OCI-LY3 (cell line): ENCODE data around the gene LRRC56.

Experiments
- H2AFZ ChIP-seq: fragments of 200-600, 300-600 bp; shearing (Covaris generic); 2 replicates; pipeline ENCODE4 v1.6.0; 2014; ENCODE audit warnings: antibody characterized with exemption, low read depth, low read length
- H3K27ac ChIP-seq: fragments of 200-600, 300-600 bp; sonication (generic); 2 replicates; pipeline ENCODE4 v1.5.1; 2014; ENCODE audit warnings: mild to moderate bottlenecking, low read length, moderate library complexity, mixed read lengths
- H3K27me3 ChIP-seq: fragments of 200-600, 300-600 bp; sonication (generic); 2 replicates; pipeline ENCODE4 v1.6.1; 2014; ENCODE audit warnings: low read depth, low read length, mixed read lengths
- H3K36me3 ChIP-seq: fragments of 200-600, 300-600 bp; sonication (generic); replicated peaks from 2 replicates; pipeline ENCODE3; 2014; ENCODE audit warnings: low read depth, low read length, mixed read lengths
- H3K4me1 ChIP-seq: fragments of 300-600, 200-600 bp; sonication (generic); 2 replicates; pipeline ENCODE4 v1.6.1; 2014; ENCODE audit warnings: low read length, mixed read lengths
- H3K4me2 ChIP-seq: fragments of 200-600, 300-600 bp; sonication (generic); 2 replicates; pipeline ENCODE4 v1.6.1; 2014; ENCODE audit warnings: low read length, mixed read lengths
- H3K4me3 ChIP-seq: fragments of 300-600, 200-600 bp; sonication (generic); 2 replicates; pipeline ENCODE4 v1.5.1; 2014; ENCODE audit warnings: antibody characterized with exemption, mild to moderate bottlenecking, low read length, moderate library complexity
- H3K79me2 ChIP-seq: fragments of 300-600, 200-600 bp; shearing (Covaris generic); 2 replicates; pipeline ENCODE4 v1.6.1; 2014; ENCODE audit warnings: mild to moderate bottlenecking, low read length, mixed read lengths
- H3K9ac ChIP-seq: fragments of 300-600, 200-600 bp; shearing (Covaris generic); 2 replicates; pipeline ENCODE4 v1.6.0; 2014; ENCODE audit warnings: mild to moderate bottlenecking, low read length, moderate library complexity
- H3K9me3 ChIP-seq: fragments of 200-600, 300-600 bp; shearing (Covaris generic); 2 replicates; pipeline ENCODE4 v1.6.1; 2014; ENCODE audit warnings: low read length, mixed read lengths; ENCODE audit not compliant: insufficient read depth
- H4K20me1 ChIP-seq: fragments of 200-600, 300-600 bp; sonication (generic); 2 replicates; pipeline ENCODE4 v1.6.1; 2016; ENCODE audit warnings: low read length, mixed read lengths; ENCODE audit not compliant: insufficient read depth
- CTCF ChIP-seq: fragments of 200-600, 300-600 bp; sonication (generic); IDR thresholded peaks from 2 replicates; pipeline ENCODE4 v1.5.1; 2014; ENCODE audit warnings: antibody characterized with exemption, low read length, low read depth
- EZH2phosphoT487 ChIP-seq: fragments of 200-600 bp; shearing (Covaris generic); IDR thresholded peaks from 2 replicates; pipeline ENCODE4 v1.6.1; 2018; ENCODE audit warnings: antibody characterized with exemption, mixed run types, low read depth

Gene LRRC56

GRCh38 chr11:578276-579035 lies 41.1 kb downstream of the LRRC56 start:
- TF ChIP-seq CTCF (no peak), EZH2phosphoT487 (no peak)
- H3K79me2 ChIP-seq = peaks cover 64% of the 10 kb centered on the region
- H4K20me1 ChIP-seq = peaks cover 52% of the 10 kb centered on the region
- no peaks in the 10 kb centered on the region for H3K27me3 ChIP-seq
- peak overlapping the region; percentile 95 for H3K4me3 ChIP-seq
- H3K27ac ChIP-seq = no peak overlapping the region
- no peak overlapping the region for H2AFZ ChIP-seq
- H3K36me3 ChIP-seq = peaks cover 25% of the 10 kb centered on the region
- H3K9ac ChIP-seq = peak overlapping the region; percentile 76; the same call in 1 of the 2 replicates
- peaks cover 24% of the 10 kb centered on the region for H3K4me1 ChIP-seq
- H3K4me2 ChIP-seq = peak overlapping the region; percentile 99
- no peaks in the 10 kb centered on the region for H3K9me3 ChIP-seq

- Histone ChIP-seq H3K4me3 (no peak overlapping the region), H3K9me3 (no peaks in the 10 kb centered on the region), H3K4me2 (no peak overlapping the region), H3K36me3 (peaks cover 35% of the 10 kb centered on the region), H3K27ac (no peak overlapping the region), H3K79me2 (peaks cover 73% of the 10 kb centered on the region), H4K20me1 (peaks cover 61% of the 10 kb centered on the region), H3K9ac (no peak overlapping the region), H3K27me3 (no peaks in the 10 kb centered on the region), H2AFZ (no peak overlapping the region), H3K4me1 (peaks cover 24% of the 10 kb centered on the region)
- TF ChIP-seq EZH2phosphoT487 = no peak
- no peak for TF ChIP-seq CTCF
These were observed 42.7 kb downstream of the LRRC56 start for GRCh38 chr11:579830-580601.

GRCh38 chr11:581342-581741 lies 44.0 kb downstream of the LRRC56 start:
- TF ChIP-seq CTCF (no peak), EZH2phosphoT487 (no peak)
- no peaks in the 10 kb centered on the region for H3K9me3 ChIP-seq
- H3K79me2 ChIP-seq = peaks cover 75% of the 10 kb centered on the region
- H3K27me3 ChIP-seq = no peaks in the 10 kb centered on the region
- H3K36me3 ChIP-seq = peaks cover 37% of the 10 kb centered on the region
- peaks cover 61% of the 10 kb centered on the region for H4K20me1 ChIP-seq
- no peak overlapping the region for H3K4me3 ChIP-seq
- peaks cover 21% of the 10 kb centered on the region for H3K4me1 ChIP-seq
- no peak overlapping the region for H2AFZ ChIP-seq
- H3K9ac ChIP-seq = no peak overlapping the region
- no peak overlapping the region for H3K4me2 ChIP-seq
- H3K27ac ChIP-seq = no peak overlapping the region

- no peaks in the 10 kb centered on the region for H3K27me3 ChIP-seq
- no peak overlapping the region for H2AFZ ChIP-seq
- H3K27ac ChIP-seq = no peak overlapping the region
- H3K79me2 ChIP-seq = peaks cover 73% of the 10 kb centered on the region
- H3K9me3 ChIP-seq = no peaks in the 10 kb centered on the region
- no peak overlapping the region for H3K4me3 ChIP-seq
- no peak overlapping the region for H3K9ac ChIP-seq
- H3K36me3 ChIP-seq = peaks cover 41% of the 10 kb centered on the region
- no peak for TF ChIP-seq EZH2phosphoT487
- peaks cover 21% of the 10 kb centered on the region for H3K4me1 ChIP-seq
- H3K4me2 ChIP-seq = no peak overlapping the region
- H4K20me1 ChIP-seq = peaks cover 61% of the 10 kb centered on the region
These were observed 44.4 kb downstream of the LRRC56 start for GRCh38 chr11:581752-582151.
